HEK293 (cell line): ENCODE measurements around the gene CLDND1.

Source experiments
- CTCF ChIA-PET: fragments of 350-600 bp; formaldehyde crosslinking; extraction: SDS; loops from one replicate; lab custom pipeline; 2021; ENCODE audit warnings: antibody characterized with exemption; lab: Yijun Ruan, JAX
- POLR2A ChIA-PET: fragments of 300-600 bp; formaldehyde crosslinking; extraction: SDS; loops from one replicate; lab custom pipeline; 2020; ENCODE audit warnings: antibody characterized with exemption, inconsistent platforms; lab: Yijun Ruan, JAX
- H3K27ac ChIP-seq: fragments of 200-500 bp; sonication (Bioruptor generic); 2 replicates; pipeline ENCODE4 v1.5.1; 2014; ENCODE audit warnings: low read depth, low read length, control low read depth, inconsistent platforms; ENCODE audit errors: extremely low read depth
- H3K36me3 ChIP-seq, 2 experiments: fragments of 200-500 bp in 1 of 2; sonication (Bioruptor generic) in 1 of 2; 1 replicate in 1 of 2; 2 replicates in 1 of 2; pipeline ENCODE4 v1.5.1; 2014 to 2017; ENCODE audit warnings: inconsistent platforms in 2 of 2, low read length in 2 of 2; ENCODE audit not compliant: control insufficient read depth in 2 of 2, insufficient read depth in 1 of 2
- H3K4me1 ChIP-seq: fragments of 200-500 bp; sonication (Bioruptor generic); 2 replicates; pipeline ENCODE4 v1.5.1; 2014; ENCODE audit warnings: mild to moderate bottlenecking, low read length, inconsistent platforms; ENCODE audit not compliant: control insufficient read depth, insufficient read depth
- H3K4me3 ChIP-seq: 2 replicates; pipeline ENCODE4 v1.5.1; 2011; ENCODE audit warnings: low read depth, mild to moderate bottlenecking, control low read depth, low read length, moderate library complexity
- H3K9me3 ChIP-seq: fragments of 200-500 bp; sonication (Bioruptor generic); 2 replicates; pipeline ENCODE4 v1.5.1; 2014; ENCODE audit warnings: low read depth, low read length, inconsistent platforms; ENCODE audit not compliant: control insufficient read depth, insufficient read depth
- KLF10 ChIP-seq: fragments of 450-650 bp; IDR thresholded peaks from 2 replicates; pipeline ENCODE4 v1.5.1; 2018; ENCODE audit warnings: missing biosample characterization, mild to moderate bottlenecking, missing genetic modification characterization
- MZF1 ChIP-seq: fragments of 450-650 bp; formaldehyde crosslinking; IDR thresholded peaks from 2 replicates; pipeline ENCODE4 v1.5.1; 2017; ENCODE audit warnings: missing biosample characterization, missing genetic modification characterization, borderline replicate concordance
- SCRT2 ChIP-seq: fragments of 450-650 bp; formaldehyde crosslinking; IDR thresholded peaks from 2 replicates; pipeline ENCODE4 v1.5.1; 2016; ENCODE audit warnings: missing biosample characterization, missing genetic modification characterization
- SETDB1 ChIP-seq: IDR thresholded peaks from one replicate; pipeline ENCODE4 v1.6.1; 2017; ENCODE audit warnings: mild to moderate bottlenecking, low read length, moderate library complexity, mixed read lengths; ENCODE audit not compliant: insufficient read length
- ZNF10 ChIP-seq: fragments of 450-650 bp; formaldehyde crosslinking; IDR thresholded peaks from 2 replicates; pipeline ENCODE4 v1.5.1; 2017; ENCODE audit warnings: missing biosample characterization, missing genetic modification characterization
- ZNF155 ChIP-seq: fragments of 450-650 bp; formaldehyde crosslinking; IDR thresholded peaks from 2 replicates; pipeline ENCODE4 v1.5.1; 2016; ENCODE audit warnings: missing biosample characterization, missing genetic modification characterization
- ZNF16 ChIP-seq: fragments of 450-650 bp; formaldehyde crosslinking; IDR thresholded peaks from 2 replicates; pipeline ENCODE4 v1.5.1; 2016; ENCODE audit warnings: low read depth, missing biosample characterization, missing genetic modification characterization
- ZNF223 ChIP-seq: fragments of 450-650 bp; formaldehyde crosslinking; IDR thresholded peaks from 2 replicates; pipeline ENCODE4 v1.5.1; 2016; ENCODE audit warnings: missing biosample characterization, missing genetic modification characterization
- ZNF48 ChIP-seq: fragments of 450-650 bp; formaldehyde crosslinking; IDR thresholded peaks from 2 replicates; pipeline ENCODE4 v1.5.1; 2016; ENCODE audit warnings: missing biosample characterization, missing genetic modification characterization
- ZNF530 ChIP-seq: fragments of 450-650 bp; formaldehyde crosslinking; IDR thresholded peaks from 2 replicates; pipeline ENCODE4 v1.5.1; 2016; ENCODE audit warnings: low read depth, missing biosample characterization, missing genetic modification characterization
- ZNF629 ChIP-seq: fragments of 450-650 bp; formaldehyde crosslinking; IDR thresholded peaks from 2 replicates; pipeline ENCODE4 v1.5.1; 2017; ENCODE audit warnings: missing biosample characterization, missing genetic modification characterization
- ZNF658 ChIP-seq: fragments of 450-650 bp; formaldehyde crosslinking; IDR thresholded peaks from 2 replicates; pipeline ENCODE4; 2016; ENCODE audit warnings: missing biosample characterization, missing genetic modification characterization
- TF ChIP-seq, protein P1 (sequence below): fragments of 450-650 bp; formaldehyde crosslinking; IDR thresholded peaks from 2 replicates; pipeline ENCODE4 v1.5.1; 2016; ENCODE audit warnings: missing biosample characterization, missing genetic modification characterization
- TF ChIP-seq, protein P2 (sequence below): fragments of 450-650 bp; formaldehyde crosslinking; IDR thresholded peaks from 2 replicates; pipeline ENCODE4 v1.5.1; 2016; ENCODE audit warnings: missing biosample characterization, missing genetic modification characterization
- TF ChIP-seq, protein P3 (sequence below): fragments of 450-650 bp; formaldehyde crosslinking; IDR thresholded peaks from 2 replicates; pipeline ENCODE4 v1.5.1; 2016; ENCODE audit warnings: missing biosample characterization, missing genetic modification characterization, borderline replicate concordance
- TF ChIP-seq, protein P4 (sequence below): sonication (generic); formaldehyde crosslinking; IDR thresholded peaks from 2 replicates; pipeline ENCODE4 v1.8.1; 2022; ENCODE audit warnings: mild to moderate bottlenecking, moderate library complexity, missing genetic modification reagents
- TF ChIP-seq, protein P5 (sequence below): fragments of 450-650 bp; formaldehyde crosslinking; IDR thresholded peaks from 2 replicates; pipeline ENCODE4 v1.5.1; 2016; ENCODE audit warnings: missing biosample characterization, missing genetic modification characterization
- TF ChIP-seq, protein P6 (sequence below): fragments of 450-650 bp; formaldehyde crosslinking; IDR thresholded peaks from 2 replicates; pipeline ENCODE4 v1.5.1; 2016; ENCODE audit warnings: missing biosample characterization, missing genetic modification characterization
- TF ChIP-seq, protein P7 (sequence below): fragments of 450-650 bp; formaldehyde crosslinking; IDR thresholded peaks from 2 replicates; pipeline ENCODE4 v1.5.1; 2016; ENCODE audit warnings: missing biosample characterization, missing genetic modification characterization

The CLDND1 gene

DNA sequence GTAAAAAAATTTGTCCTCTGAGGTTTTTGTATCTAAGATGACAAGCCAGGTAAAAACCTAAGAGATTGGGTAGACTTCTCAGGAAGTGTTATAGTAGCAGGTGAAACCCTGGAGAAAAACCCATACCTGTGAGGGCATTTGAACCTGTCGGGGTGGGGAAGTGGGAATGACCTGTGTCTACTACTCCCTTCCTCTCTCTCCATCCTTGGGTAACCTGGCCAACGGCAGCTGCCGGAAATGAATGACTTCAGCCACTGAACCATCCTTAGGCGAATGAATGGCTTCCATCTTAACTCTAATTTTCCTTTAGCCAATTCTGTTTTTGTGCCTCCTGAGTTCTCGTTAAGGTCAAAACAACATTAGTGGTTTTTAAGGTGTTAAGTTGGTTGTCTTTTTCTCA, 25.8 kb upstream of the CLDND1 start:
- ChIA-PET POLR2A (no interaction called here), CTCF (no interaction called here)
- Histone ChIP-seq H3K9me3 (no peaks in the 10 kb centered on the region), H3K27ac (no peak overlapping the region), H3K4me1 (no peaks in the 10 kb centered on the region), H3K4me3 (no peak overlapping the region), H3K36me3 (no peaks in the 10 kb centered on the region)
- TF ChIP-seq ZNF10 (tag by site-specific recombination), result no peak
- TF ChIP-seq ZNF155 (tag by site-specific recombination), result no peak
- no peak for TF ChIP-seq MZF1 (tag by site-specific recombination)
- TF ChIP-seq ZNF629 (tag by site-specific recombination), result no peak
- TF ChIP-seq, protein P1, sequence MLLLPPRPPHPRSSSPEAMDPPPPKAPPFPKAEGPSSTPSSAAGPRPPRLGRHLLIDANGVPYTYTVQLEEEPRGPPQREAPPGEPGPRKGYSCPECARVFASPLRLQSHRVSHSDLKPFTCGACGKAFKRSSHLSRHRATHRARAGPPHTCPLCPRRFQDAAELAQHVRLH (tag by site-specific recombination), result no peak
- TF ChIP-seq ZNF530, result no peak
- no peak for TF ChIP-seq ZNF658
- TF ChIP-seq ZNF223 (tag by site-specific recombination), result no peak
- TF ChIP-seq, protein P2, sequence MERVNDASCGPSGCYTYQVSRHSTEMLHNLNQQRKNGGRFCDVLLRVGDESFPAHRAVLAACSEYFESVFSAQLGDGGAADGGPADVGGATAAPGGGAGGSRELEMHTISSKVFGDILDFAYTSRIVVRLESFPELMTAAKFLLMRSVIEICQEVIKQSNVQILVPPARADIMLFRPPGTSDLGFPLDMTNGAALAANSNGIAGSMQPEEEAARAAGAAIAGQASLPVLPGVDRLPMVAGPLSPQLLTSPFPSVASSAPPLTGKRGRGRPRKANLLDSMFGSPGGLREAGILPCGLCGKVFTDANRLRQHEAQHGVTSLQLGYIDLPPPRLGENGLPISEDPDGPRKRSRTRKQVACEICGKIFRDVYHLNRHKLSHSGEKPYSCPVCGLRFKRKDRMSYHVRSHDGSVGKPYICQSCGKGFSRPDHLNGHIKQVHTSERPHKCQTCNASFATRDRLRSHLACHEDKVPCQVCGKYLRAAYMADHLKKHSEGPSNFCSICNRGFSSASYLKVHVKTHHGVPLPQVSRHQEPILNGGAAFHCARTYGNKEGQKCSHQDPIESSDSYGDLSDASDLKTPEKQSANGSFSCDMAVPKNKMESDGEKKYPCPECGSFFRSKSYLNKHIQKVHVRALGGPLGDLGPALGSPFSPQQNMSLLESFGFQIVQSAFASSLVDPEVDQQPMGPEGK (tag by site-specific recombination), result no peak
- TF ChIP-seq, protein P3, sequence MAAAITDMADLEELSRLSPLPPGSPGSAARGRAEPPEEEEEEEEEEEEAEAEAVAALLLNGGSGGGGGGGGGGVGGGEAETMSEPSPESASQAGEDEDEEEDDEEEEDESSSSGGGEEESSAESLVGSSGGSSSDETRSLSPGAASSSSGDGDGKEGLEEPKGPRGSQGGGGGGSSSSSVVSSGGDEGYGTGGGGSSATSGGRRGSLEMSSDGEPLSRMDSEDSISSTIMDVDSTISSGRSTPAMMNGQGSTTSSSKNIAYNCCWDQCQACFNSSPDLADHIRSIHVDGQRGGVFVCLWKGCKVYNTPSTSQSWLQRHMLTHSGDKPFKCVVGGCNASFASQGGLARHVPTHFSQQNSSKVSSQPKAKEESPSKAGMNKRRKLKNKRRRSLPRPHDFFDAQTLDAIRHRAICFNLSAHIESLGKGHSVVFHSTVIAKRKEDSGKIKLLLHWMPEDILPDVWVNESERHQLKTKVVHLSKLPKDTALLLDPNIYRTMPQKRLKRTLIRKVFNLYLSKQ (tag by site-specific recombination), result no peak
- no peak for TF ChIP-seq SETDB1
- TF ChIP-seq ZNF16, result no peak
- TF ChIP-seq SCRT2 (tag by site-specific recombination), result no peak
- TF ChIP-seq KLF10 (tag by site-specific recombination), result no peak
- TF ChIP-seq, protein P4, sequence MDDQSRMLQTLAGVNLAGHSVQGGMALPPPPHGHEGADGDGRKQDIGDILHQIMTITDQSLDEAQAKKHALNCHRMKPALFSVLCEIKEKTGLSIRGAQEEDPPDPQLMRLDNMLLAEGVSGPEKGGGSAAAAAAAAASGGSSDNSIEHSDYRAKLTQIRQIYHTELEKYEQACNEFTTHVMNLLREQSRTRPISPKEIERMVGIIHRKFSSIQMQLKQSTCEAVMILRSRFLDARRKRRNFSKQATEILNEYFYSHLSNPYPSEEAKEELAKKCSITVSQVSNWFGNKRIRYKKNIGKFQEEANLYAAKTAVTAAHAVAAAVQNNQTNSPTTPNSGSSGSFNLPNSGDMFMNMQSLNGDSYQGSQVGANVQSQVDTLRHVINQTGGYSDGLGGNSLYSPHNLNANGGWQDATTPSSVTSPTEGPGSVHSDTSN (CRISPR knock-in tag), result no peak
- no peak for TF ChIP-seq ZNF48
- TF ChIP-seq, protein P5, sequence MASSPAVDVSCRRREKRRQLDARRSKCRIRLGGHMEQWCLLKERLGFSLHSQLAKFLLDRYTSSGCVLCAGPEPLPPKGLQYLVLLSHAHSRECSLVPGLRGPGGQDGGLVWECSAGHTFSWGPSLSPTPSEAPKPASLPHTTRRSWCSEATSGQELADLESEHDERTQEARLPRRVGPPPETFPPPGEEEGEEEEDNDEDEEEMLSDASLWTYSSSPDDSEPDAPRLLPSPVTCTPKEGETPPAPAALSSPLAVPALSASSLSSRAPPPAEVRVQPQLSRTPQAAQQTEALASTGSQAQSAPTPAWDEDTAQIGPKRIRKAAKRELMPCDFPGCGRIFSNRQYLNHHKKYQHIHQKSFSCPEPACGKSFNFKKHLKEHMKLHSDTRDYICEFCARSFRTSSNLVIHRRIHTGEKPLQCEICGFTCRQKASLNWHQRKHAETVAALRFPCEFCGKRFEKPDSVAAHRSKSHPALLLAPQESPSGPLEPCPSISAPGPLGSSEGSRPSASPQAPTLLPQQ (tag by site-specific recombination), result no peak
- TF ChIP-seq, protein P6, sequence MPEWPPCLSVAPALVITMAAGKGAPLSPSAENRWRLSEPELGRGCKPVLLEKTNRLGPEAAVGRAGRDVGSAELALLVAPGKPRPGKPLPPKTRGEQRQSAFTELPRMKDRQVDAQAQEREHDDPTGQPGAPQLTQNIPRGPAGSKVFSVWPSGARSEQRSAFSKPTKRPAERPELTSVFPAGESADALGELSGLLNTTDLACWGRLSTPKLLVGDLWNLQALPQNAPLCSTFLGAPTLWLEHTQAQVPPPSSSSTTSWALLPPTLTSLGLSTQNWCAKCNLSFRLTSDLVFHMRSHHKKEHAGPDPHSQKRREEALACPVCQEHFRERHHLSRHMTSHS (tag by site-specific recombination), result no peak
- TF ChIP-seq, protein P7, sequence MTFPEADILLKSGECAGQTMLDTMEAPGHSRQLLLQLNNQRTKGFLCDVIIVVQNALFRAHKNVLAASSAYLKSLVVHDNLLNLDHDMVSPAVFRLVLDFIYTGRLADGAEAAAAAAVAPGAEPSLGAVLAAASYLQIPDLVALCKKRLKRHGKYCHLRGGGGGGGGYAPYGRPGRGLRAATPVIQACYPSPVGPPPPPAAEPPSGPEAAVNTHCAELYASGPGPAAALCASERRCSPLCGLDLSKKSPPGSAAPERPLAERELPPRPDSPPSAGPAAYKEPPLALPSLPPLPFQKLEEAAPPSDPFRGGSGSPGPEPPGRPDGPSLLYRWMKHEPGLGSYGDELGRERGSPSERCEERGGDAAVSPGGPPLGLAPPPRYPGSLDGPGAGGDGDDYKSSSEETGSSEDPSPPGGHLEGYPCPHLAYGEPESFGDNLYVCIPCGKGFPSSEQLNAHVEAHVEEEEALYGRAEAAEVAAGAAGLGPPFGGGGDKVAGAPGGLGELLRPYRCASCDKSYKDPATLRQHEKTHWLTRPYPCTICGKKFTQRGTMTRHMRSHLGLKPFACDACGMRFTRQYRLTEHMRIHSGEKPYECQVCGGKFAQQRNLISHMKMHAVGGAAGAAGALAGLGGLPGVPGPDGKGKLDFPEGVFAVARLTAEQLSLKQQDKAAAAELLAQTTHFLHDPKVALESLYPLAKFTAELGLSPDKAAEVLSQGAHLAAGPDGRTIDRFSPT, result no peak
